GM21528 (cell line): ENCODE results near the gene EMC1.
"Not testable (repeated sequence)": the region's sequence is repeated elsewhere in the genome, so short reads cannot be mapped to it uniquely, and the experiment has no call there.

Experiments used
- ATAC-seq: cut with Tn5 transposase; IDR thresholded peaks from one replicate; pipeline ENCODE4 v1.9.1; 2021; ENCODE audit warnings: mild to moderate bottlenecking, moderate library complexity; ENCODE audit not compliant: unreplicated experiment, low FRiP score

Gene EMC1

DNA sequence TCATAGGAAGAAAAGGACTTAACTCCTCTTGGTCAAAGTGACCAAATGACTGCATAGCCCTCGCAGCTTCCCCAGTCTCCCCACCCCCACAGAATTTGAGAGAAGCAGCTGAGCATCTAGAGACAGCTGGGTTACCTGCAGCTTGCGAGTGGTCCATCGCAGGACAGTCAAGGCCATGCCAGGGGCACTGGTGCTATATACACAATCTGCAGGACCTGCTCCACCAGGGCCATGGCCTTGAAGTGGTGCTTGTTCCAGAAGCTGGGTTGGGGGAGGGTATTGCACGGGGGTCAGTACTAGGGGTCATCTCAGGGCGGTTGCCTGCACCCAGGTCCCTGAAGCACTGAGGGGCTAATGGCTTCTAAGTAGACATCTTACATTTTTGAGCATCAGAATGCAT lies 10.7 kb upstream of the EMC1 start:
- ATAC-seq: no peak

DNA sequence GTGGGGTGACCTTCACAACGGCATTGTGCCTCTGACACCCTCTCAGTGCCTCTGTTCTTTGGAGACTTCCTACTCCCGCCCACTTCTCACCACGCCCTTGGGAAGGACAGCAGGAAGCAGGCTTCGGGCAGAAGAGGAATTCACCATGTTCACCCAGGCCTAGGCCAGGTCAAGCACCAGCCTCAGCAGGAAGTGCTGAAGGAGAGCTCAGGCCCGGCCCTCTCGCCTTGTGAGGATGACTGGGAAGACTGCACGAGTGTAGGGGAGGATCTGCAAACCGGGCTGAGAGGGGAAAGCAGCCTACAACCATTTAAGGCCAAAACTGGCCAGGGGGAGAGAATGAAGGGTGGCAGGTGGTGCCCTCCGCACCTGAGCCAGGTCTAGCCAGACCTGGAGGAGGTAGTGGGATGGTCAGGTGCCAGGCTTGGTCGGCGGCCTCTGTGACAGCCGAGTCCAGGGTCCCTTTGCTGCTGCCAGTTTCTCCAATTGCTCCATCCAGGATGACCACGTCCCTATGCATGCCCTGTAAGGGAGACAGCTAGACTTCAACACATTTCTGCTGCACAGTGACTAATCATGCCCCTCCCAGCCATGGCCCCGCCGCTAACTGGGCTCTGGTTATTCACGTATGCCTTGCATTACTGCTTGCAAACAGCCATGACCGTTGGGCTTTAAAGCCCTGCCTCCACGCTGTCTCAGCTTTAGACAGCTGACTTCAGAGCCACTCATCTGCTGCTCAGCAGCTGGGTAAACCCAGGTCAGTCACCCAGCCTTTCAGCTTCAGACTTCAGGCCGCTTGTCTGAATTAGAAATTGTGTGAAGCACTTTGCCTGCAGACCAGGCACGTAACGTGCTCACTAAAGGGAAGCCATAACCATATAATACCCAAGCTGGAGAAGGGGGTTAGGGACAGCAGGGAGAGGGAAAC lies 9.2 kb upstream of the EMC1 start:
- no peak for ATAC-seq

DNA sequence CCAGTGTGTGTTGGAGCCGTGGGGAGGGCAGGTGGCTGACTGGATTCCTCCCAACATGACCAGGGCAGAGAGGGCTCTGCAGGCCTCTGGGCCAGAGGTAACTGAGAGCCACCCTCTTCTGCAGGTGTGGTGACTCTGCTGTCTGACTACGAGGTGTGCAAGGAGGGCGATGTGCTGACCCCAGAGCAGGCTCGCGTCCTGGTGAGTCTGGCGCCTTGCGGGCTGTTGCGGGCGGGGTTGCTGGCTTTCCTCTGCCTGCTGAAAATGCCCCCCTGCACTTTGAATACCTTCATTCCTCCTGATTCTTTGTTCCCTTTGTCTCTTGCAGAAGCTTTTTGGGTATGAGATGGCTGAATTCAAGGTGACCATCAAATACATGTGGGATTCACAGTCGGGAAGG lies 7.0 kb upstream of the EMC1 start:
- ATAC-seq: no peak

DNA sequence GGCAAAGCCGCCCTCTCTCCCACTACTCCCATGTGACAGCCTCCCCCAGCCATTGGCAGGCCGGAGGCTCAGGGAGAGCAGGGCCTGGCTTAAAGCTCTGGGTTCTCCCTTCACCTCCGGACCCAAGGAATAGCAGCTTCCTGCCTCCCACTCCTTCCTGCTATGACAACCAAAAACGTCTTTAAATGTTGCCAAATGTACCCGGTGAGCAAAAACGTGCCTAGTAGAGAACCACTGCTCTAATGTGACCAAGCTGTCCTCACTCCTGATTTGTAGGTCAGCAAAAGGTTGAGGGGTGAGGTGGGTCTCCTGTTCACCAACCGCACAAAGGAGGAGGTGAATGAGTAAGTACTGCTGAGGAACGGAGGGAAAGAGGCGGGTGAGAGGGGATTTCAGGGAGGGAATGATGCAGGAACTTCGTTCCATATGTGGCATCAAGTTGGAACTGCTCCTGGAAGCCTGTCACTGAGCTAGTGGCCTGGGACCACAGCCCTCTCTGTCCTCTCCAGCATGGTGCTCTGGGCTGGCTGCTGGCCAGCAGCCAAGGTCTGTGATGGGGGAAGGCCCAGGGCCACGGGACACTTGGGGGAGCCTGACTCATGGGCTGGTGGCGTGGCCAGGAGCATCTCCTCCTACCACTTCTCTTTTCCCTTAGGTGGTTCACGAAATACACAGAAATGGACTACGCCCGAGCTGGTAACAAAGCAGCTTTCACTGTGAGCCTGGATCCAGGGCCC lies 6.0 kb upstream of the EMC1 start:
- ATAC-seq: no peak

DNA sequence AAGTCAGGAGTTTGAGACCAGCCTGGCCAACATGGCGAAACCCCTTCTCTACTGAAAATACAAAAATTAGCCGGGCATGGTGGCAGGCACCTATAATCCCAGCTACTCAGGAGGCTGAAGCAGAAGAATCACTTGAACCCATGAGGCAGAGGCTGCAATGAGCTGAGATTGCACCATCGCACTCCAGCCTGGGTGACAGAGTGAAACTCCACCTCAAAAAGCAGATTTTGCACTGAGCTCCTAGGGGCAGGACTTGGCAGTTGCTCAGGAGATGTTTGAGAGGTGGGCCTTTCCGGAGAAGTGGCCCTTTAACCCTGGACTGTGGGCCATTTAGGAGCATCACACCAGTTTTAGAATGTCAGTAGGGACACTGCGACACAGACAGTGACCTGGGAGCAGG lies 5.0 kb upstream of the EMC1 start:
- ATAC-seq: not testable (repeated sequence)

GRCh38 chr1:19255288-19255687 lies 4.0 kb upstream of the EMC1 start:
- ATAC-seq: no peak

- ATAC-seq: no peak
Measured at GRCh38 chr1:19254416-19254815, 3.1 kb upstream of the EMC1 start.

GRCh38 chr1:19250629-19251304 lies 557 bp downstream of the EMC1 start:
- ATAC-seq: no peak

DNA sequence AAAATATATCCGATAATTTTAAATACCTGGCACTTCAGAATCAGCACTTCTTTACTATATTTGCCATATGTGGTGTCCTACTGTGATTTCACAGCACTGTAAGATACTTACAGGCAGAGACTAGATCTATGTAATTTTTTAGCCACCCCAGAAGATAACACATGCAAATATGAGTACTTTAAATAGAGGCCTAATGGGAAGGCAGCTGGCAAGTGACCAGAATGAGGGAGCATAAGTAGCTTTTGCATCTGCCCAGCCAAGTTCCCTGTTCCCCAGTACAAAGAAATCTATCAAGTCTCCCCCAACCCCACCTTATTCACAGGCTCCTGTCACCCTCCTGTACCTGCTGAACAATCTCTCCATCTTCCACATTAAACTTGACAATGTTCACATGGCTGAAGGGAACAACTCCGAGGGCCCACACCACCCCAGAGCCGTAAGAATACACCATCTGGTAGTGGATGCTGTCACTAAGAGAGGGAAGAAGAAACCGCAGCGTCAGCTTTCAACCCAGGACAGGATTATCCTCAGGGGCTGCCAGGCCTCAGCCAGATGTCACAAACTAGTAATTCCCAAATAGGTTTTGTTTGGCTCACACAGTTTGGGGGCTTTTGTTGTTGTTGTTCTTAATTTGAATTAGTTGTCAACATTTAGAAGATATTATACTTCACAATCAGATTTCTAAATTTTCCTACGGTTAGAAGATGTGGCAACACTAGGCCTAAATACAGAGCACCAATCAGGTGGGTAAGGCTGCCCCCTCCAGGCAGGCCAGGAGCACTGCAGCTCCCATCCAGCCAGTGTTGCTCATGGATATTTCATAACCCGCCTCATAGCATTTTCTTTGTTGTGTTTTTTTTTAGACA lies 10.4 kb downstream of the EMC1 start:
- no peak for ATAC-seq

- ATAC-seq: no peak
Measured at GRCh38 chr1:19239876-19240275, 11.4 kb downstream of the EMC1 start.

DNA sequence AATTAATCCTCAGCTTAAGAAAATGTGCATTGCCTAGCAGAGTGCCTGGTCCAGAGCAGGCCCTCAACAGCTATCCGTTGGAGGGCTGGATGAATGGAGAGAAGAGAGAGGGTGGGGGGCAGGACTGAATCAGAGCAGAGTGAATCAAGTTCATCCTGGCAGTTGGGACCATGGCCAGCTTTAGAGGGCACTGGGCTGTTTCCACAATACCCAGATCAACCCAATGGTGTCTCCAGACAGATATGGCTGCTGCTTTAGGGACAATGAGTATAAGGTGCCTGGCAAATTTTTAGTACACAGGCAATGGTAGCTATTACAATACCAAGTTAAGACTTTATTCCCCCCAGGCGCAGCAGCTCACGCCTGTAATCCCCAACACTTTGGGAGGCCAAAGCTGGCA lies 17.1 kb downstream of the EMC1 start:
- ATAC-seq: no peak

GRCh38 chr1:19232524-19232846 lies 18.8 kb downstream of the EMC1 start:
- ATAC-seq: no peak

DNA sequence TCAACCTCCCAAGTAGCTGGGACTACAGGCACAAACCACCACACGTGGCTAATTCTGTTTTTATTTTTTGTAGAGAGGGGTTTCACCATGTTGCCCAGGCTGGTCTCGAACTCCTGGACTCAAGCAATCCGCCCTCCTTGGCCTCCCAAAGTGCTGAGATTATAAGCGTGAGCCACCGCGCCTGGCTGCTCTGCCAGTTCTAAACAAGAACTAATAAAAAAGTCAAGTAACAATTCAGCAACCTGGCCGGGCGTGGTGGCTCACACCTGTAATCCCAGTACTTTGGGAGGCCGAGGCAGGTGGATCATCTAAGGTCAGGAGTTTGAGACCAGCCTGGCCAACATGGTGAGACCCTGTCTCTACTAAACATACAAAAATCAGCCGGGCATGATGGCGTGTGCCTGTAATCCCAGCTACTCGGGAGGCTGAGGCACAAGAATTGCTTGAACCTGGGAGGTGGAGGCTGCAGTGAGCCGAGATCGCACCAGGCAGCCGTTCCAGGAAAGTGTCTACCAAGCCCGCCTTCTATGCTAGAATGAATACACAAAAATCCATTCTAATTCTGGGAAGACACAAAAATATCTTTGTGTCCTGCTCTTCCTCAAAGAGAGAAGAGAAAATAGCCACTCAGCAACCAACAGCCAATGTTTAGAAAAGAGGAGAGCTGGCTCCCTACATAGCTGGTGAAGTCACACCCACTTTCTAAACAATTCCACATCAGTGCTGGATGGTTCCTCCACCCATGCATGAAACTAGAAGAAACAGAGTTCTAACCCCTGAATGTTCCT lies 19.4 kb downstream of the EMC1 start:
- ATAC-seq: not testable (repeated sequence)

DNA sequence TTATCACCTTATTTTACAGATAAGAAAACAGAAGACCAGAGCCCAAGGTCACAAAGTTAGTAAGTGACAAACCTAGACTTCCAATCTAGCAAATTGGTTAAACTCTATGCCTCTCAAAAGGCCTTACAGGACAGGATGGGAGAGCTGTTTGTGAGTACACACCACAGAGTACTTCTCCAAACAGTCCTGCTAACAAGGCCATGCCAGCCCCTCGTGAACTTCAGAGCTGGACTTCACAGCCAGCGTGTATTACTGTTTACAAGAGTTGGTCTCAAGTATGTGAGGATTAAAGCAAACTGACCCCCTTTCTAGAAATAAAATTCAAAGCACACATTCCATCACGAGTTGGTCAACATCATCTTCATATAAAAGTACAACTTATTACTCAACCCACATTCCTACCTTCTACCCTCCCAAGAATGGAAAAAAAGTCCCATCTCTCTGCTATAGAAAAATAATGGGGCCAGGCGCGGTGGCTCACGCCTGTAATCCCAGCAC lies 21.4 kb downstream of the EMC1 start:
- no peak for ATAC-seq

DNA sequence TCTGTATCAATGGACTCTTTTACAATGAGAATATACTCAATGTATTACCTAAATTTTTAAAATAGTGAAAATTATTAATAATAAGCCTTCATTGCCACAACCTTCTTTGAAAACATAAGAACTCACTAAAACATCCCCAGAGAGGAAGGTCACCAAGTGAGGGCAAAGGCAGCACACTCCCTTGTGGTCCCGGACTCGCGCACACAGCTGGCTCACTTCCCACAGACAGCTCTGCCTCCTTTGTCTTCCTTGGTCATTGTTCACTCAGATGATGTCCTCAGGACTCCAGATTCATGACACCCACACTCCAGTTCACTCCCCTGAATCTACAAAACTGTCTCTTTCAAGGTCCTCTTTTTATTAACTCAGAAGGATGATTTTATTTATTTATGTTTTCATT lies 22.1 kb downstream of the EMC1 start:
- ATAC-seq: no peak

- no peak for ATAC-seq
Measured at GRCh38 chr1:19222979-19223824, 28.1 kb downstream of the EMC1 start.

DNA sequence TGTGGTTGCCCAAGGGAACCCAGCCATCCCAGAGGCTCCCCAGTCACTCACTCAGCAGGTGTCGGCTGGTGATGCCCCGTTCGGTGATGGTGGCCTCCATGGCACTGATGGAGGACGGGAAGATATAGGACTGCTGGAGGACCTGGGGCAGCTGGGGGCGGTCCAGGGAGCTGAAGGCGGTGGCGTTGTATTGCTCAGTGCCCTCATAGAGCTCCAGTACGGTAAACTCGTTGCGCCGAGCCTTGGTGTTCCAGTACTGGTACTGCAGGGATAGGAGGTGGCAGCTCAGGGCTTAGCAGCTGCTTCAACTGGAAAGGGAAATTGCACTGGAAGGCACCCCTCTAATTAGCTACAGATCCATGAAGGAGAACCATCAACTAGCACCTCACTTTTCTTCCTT lies 28.8 kb downstream of the EMC1 start:
- no peak for ATAC-seq

DNA sequence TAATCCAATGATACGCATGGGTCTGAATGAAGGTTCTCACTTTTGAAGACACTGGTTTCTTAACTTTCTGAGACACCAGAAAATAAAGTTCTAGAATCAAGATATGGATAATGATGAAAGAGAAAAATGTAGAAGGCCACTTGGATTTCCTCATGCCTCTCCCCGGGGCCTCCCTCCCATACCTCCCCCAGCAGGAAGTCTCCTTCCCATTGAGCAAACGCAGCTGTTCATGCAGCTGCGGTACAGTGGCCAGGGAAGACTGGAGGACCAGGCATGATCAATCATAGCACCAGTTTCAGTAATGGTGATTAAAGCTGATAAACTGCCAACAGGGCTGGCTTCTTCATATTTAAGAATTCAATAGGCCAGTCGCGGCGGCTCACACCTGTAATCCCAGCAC lies 30.3 kb downstream of the EMC1 start:
- ATAC-seq: no peak
